ENCODE data around the gene TIAL1. TPM values are rescaled to one million over a fixed set of nuclear protein-coding genes. Genes with fewer than 3 reads are reported as not detected.

TIAL1 gene
- total RNA-seq (27.5 and 38.5 TPM in 2 replicates), polyA plus RNA-seq (102 and 116 TPM in 2 replicates), polyA minus RNA-seq (ENCODE audit: low replicate concordance) (26.9 and 28.9 TPM in 2 replicates)
- 75.9 and 77.0 TPM in 2 replicates for polyA plus RNA-seq (2012)

DNA sequence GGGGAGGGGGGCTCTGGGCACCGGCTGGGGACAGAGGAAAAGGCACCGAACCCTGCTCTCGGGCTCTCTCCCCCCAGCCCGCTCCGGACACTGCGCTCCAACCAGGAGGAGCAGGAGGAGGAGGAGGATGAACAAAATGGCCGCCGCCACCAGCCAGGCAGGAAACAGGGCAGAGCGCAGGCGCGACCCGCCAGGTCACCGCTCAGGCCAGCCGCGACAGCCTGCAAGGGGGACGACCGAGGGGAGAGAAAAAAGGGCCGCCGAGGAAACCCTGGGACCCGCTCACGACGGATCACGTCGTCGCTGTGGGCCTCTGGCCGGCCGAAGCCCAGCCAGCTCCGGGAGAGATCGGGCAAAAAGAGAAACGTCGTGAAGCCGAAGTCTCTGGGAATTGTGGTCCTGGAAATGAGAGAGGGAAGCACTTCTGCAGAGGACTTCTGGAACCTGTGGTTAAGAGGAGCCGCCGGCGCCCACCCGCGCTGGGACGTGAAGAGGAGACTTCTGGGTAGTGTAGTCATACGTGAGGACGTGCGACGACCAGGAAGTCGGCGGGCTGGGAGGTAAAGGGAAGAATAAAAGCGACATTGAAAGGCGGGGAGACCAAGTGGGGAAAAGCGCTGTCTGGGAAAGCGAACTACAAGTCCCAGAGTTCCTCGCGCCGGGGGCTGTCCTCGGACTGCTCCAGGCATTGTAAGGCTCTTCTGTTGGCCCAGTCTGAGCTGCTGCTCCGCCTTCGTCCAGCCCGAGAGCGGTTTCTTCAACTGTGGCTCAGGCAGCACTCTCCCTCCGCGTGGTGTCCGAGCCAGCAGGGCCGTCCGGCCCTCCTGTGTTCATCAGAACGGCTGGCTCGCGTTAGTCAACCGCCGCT lies at the start of gene TIAL1:
Gene TIAL1 (minus strand): TSS at position 428 of the 868 bp plus-strand sequence. CDS start 499 bp downstream, outside the sequence.
- Histone ChIP-seq H3K4me3 (replicated peaks in 1 of 4; ENCODE audit: control extremely low read depth in 1 of 4, insufficient read depth in 1 of 4, low read depth in 3 of 4, low read length in 4 of 4) (peak within 1 kb of the TSS; percentile 75 to 93 (median 85)), H3K9me3 (ENCODE audit: control insufficient read depth, insufficient read depth, low read depth, low read length) (no peaks in the 10 kb centered on the region), H3K27ac (ENCODE audit: insufficient read depth, low read length) (peak within 1 kb of the TSS; percentile 93), H3K4me1 (ENCODE audit: control insufficient read depth, extremely low read depth, insufficient read depth, low read length) (peaks cover 2% of the 10 kb centered on the region), H3K4me2 (ENCODE audit: extremely low read depth, insufficient read depth, low read length) (peak within 1 kb of the TSS; percentile 60), H4K20me1 (ENCODE audit: control insufficient read depth, extremely low read depth, insufficient read depth, low read length) (peaks cover 7% of the 10 kb centered on the region), H2AFZ (ENCODE audit: low read length) (peak within 1 kb of the TSS; percentile 35), H3K27me3 (ENCODE audit: control insufficient read depth, insufficient read depth, low read length) (no peaks in the 10 kb centered on the region), H3K9ac (ENCODE audit: insufficient read depth, low read length) (peak within 1 kb of the TSS; percentile 93), H3K36me3 (ENCODE audit: control insufficient read depth, insufficient read depth, low read length) (no peaks in the 10 kb centered on the region), H3K79me2 (ENCODE audit: control insufficient read depth, insufficient read depth, low read length) (peaks cover 44% of the 10 kb centered on the region)
- peak; percentile 100 for DNase-seq (ENCODE audit: low read depth in 2 of 2)
- TF ChIP-seq CTCF (conservative IDR thresholded peaks at IDR 0.05 in 1 of 2, IDR thresholded peaks at IDR 0.05 in 1 of 2; ENCODE audit: low read depth in 1 of 2, low read length in 2 of 2) (no peak), EZH2 (IDR thresholded peaks at IDR 0.05; ENCODE audit: low read length, missing control alignments) (no peak)

DNA sequence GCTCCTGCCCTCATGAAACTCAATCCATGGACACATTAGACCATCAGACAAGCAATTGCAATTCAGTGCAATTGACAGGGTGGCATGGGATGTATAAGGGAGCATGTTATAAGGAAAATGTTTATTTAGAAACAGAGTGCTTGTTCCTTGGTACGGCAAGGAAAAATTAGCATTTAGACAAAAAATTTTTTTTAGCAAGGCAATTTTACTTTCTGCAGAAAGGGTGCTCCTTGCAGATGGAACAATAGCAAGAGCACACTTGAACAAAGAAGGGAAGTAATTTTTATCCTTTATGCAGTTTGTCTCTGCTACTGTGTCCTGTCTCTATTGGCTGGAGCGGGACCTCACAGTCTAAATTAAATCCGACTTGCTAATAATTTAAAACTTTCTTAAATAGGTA lies 48.2 kb upstream of the TIAL1 start:
- Histone ChIP-seq H3K79me2 (ENCODE audit: control insufficient read depth, insufficient read depth, low read length) (no peaks in the 10 kb centered on the region), H3K4me3 (replicated peaks in 1 of 4; ENCODE audit: control extremely low read depth in 1 of 4, insufficient read depth in 1 of 4, low read depth in 3 of 4, low read length in 4 of 4) (no peak overlapping the region), H2AFZ (ENCODE audit: low read length) (no peak overlapping the region), H3K9ac (ENCODE audit: insufficient read depth, low read length) (no peak overlapping the region), H3K27ac (ENCODE audit: insufficient read depth, low read length) (no peak overlapping the region), H3K9me3 (ENCODE audit: control insufficient read depth, insufficient read depth, low read depth, low read length) (no peaks in the 10 kb centered on the region), H3K27me3 (ENCODE audit: control insufficient read depth, insufficient read depth, low read length) (no peaks in the 10 kb centered on the region), H3K4me1 (ENCODE audit: control insufficient read depth, extremely low read depth, insufficient read depth, low read length) (no peaks in the 10 kb centered on the region), H4K20me1 (ENCODE audit: control insufficient read depth, extremely low read depth, insufficient read depth, low read length) (no peaks in the 10 kb centered on the region), H3K4me2 (ENCODE audit: extremely low read depth, insufficient read depth, low read length) (no peak overlapping the region), H3K36me3 (ENCODE audit: control insufficient read depth, insufficient read depth, low read length) (no peaks in the 10 kb centered on the region)
- no peak for DNase-seq (ENCODE audit: low read depth in 2 of 2)
- TF ChIP-seq EZH2 (IDR thresholded peaks at IDR 0.05; ENCODE audit: low read length, missing control alignments): no peak
- no peak for TF ChIP-seq CTCF (conservative IDR thresholded peaks at IDR 0.05 in 1 of 2, IDR thresholded peaks at IDR 0.05 in 1 of 2; ENCODE audit: low read depth in 1 of 2, low read length in 2 of 2)

DNA sequence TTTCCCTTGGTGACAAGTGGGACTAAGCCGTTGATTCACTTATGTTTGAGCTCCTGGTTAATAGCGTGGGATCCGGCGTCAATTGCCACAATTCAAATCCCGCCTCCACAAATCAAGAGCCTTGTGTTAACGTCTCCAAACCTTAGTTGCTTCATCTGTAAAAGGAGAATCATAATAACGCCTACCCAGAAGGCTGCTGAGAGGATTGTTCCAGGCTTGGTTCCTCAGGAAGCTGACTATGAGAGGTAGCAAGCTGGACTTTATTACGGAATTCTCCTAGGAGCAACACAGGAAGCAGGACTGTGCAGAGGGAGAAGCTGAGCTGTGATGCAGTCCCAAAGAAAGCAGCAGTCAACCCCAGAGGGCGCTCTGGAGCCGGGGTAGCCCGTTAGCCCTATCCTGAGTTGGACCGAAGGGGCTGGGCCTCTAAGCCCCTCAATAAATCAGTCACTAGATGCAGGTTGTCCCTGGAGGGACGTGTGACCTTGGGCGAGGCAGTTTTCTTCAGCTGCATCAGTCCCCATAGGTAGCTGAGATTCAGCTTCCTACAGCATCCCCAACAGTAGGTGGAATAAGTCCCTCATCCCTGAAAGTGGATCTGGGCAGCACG lies 47.5 kb upstream of the TIAL1 start:
- Histone ChIP-seq H3K79me2 (ENCODE audit: control insufficient read depth, insufficient read depth, low read length) (no peaks in the 10 kb centered on the region), H3K9me3 (ENCODE audit: control insufficient read depth, insufficient read depth, low read depth, low read length) (no peaks in the 10 kb centered on the region), H4K20me1 (ENCODE audit: control insufficient read depth, extremely low read depth, insufficient read depth, low read length) (no peaks in the 10 kb centered on the region), H3K4me1 (ENCODE audit: control insufficient read depth, extremely low read depth, insufficient read depth, low read length) (no peaks in the 10 kb centered on the region), H3K27ac (ENCODE audit: insufficient read depth, low read length) (no peak overlapping the region), H3K27me3 (ENCODE audit: control insufficient read depth, insufficient read depth, low read length) (no peaks in the 10 kb centered on the region), H3K4me2 (ENCODE audit: extremely low read depth, insufficient read depth, low read length) (no peak overlapping the region), H3K4me3 (replicated peaks in 1 of 4; ENCODE audit: control extremely low read depth in 1 of 4, insufficient read depth in 1 of 4, low read depth in 3 of 4, low read length in 4 of 4) (no peak overlapping the region), H3K36me3 (ENCODE audit: control insufficient read depth, insufficient read depth, low read length) (no peaks in the 10 kb centered on the region), H3K9ac (ENCODE audit: insufficient read depth, low read length) (no peak overlapping the region), H2AFZ (ENCODE audit: low read length) (no peak overlapping the region)
- DNase-seq (ENCODE audit: low read depth in 2 of 2): no peak
- TF ChIP-seq CTCF (conservative IDR thresholded peaks at IDR 0.05 in 1 of 2, IDR thresholded peaks at IDR 0.05 in 1 of 2; ENCODE audit: low read depth in 1 of 2, low read length in 2 of 2) (peak in 1 of 2 donors; percentile 17), EZH2 (IDR thresholded peaks at IDR 0.05; ENCODE audit: low read length, missing control alignments) (no peak)

All from fibroblast of lung (primary cell).